ENCODE measurements around the gene MANSC4. TPM values are rescaled to one million over a fixed set of nuclear protein-coding genes. Genes with fewer than 3 reads are reported as not detected.

MANSC4 gene
- total and polyA plus RNA-seq, 2 of the 13 experiments (the other 11 are each of a cell fraction or from before 2014, with no cell fraction given), result not detected

GRCh38 chr12:27779920-27780611 lies at the start of gene MANSC4, which contains the start of gene KLHL42 (continued):
- TF ChIP-seq MXD4 (CRISPR knock-in tag; IDR thresholded peaks at IDR 0.05) (0 out of 2 replicates have a peak, but pooled peaks have one; percentile 58), ZNF562 (CRISPR knock-in tag; IDR thresholded peaks at IDR 0.05; ENCODE audit: borderline replicate concordance) (no peak), ZNF263 (CRISPR knock-in tag; IDR thresholded peaks at IDR 0.05) (peak; percentile 71), STAT6 (CRISPR knock-in tag; IDR thresholded peaks at IDR 0.05; ENCODE audit: borderline replicate concordance) (no peak), ZNF580 (CRISPR knock-in tag; IDR thresholded peaks at IDR 0.05; ENCODE audit: borderline replicate concordance, low read depth) (0 out of 2 replicates have a peak, but pooled peaks have one; percentile 12), SPEN (CRISPR knock-in tag; IDR thresholded peaks at IDR 0.05; ENCODE audit: low read depth) (peak; percentile 79), ZNF232 (CRISPR knock-in tag; IDR thresholded peaks at IDR 0.05; ENCODE audit: borderline replicate concordance) (peak; percentile 54; the same call in 1 of the 2 replicates), SRY (CRISPR knock-in tag; IDR thresholded peaks at IDR 0.05) (0 out of 2 replicates have a peak, but pooled peaks have one; percentile 34), ZMAT3 (CRISPR knock-in tag; conservative IDR thresholded peaks at IDR 0.05) (peak; percentile 87), NONO (IDR thresholded peaks at IDR 0.05) (no peak), NONO (CRISPR knock-in tag; conservative IDR thresholded peaks at IDR 0.05) (no peak), NFIB (CRISPR knock-in tag; IDR thresholded peaks at IDR 0.05; ENCODE audit: borderline replicate concordance) (no peak), KDM2A (CRISPR knock-in tag; IDR thresholded peaks at IDR 0.05; ENCODE audit: borderline replicate concordance, low read depth) (peak; percentile 40; the same call in 1 of the 2 replicates), ZNF501 (CRISPR knock-in tag; IDR thresholded peaks at IDR 0.05) (no peak), ZNF446 (CRISPR knock-in tag; IDR thresholded peaks at IDR 0.05) (0 out of 2 replicates have a peak, but pooled peaks have one; percentile 38), ZFP62 (CRISPR knock-in tag; IDR thresholded peaks at IDR 0.05) (no peak), RXRA (CRISPR knock-in tag; IDR thresholded peaks at IDR 0.05) (no peak), ETV5 (CRISPR knock-in tag; IDR thresholded peaks at IDR 0.05; ENCODE audit: borderline replicate concordance) (peak; percentile 42; the same call in 1 of the 2 replicates), ZNF83 (CRISPR knock-in tag; IDR thresholded peaks at IDR 0.05; ENCODE audit: borderline replicate concordance) (0 out of 2 replicates have a peak, but pooled peaks have one; percentile 47), SP140L (CRISPR knock-in tag; IDR thresholded peaks at IDR 0.05; ENCODE audit: borderline replicate concordance) (no peak), RELA (CRISPR knock-in tag; IDR thresholded peaks at IDR 0.05) (no peak), PHF8 (CRISPR knock-in tag; IDR thresholded peaks at IDR 0.05) (peak; percentile 73), HOXD1 (CRISPR knock-in tag; IDR thresholded peaks at IDR 0.05) (0 out of 2 replicates have a peak, but pooled peaks have one; percentile 25), CENPX (CRISPR knock-in tag; IDR thresholded peaks at IDR 0.05) (no peak), IRX3 (CRISPR knock-in tag; IDR thresholded peaks at IDR 0.05; ENCODE audit: borderline replicate concordance, low read depth) (no peak)
- TF ChIP-seq, protein P1, sequence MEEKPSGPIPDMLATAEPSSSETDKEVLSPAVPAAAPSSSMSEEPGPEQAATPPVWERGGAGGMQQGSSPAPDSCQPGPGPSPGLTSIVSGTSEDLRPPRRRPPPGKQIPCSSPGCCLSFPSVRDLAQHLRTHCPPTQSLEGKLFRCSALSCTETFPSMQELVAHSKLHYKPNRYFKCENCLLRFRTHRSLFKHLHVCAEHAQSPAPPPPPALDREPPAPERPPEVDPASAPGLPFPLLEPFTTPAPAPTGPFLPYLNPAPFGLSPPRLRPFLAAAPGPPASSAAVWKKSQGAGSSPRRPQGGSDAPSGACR (CRISPR knock-in tag; IDR thresholded peaks at IDR 0.05), result no peak
- TF ChIP-seq, protein P2, sequence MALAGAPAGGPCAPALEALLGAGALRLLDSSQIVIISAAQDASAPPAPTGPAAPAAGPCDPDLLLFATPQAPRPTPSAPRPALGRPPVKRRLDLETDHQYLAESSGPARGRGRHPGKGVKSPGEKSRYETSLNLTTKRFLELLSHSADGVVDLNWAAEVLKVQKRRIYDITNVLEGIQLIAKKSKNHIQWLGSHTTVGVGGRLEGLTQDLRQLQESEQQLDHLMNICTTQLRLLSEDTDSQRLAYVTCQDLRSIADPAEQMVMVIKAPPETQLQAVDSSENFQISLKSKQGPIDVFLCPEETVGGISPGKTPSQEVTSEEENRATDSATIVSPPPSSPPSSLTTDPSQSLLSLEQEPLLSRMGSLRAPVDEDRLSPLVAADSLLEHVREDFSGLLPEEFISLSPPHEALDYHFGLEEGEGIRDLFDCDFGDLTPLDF (CRISPR knock-in tag; IDR thresholded peaks at IDR 0.05), result 0 out of 2 replicates have a peak, but pooled peaks have one; percentile 13
